Measurements from ENCODE around the gene VWDE.
"Not testable (repeated sequence)": the region's sequence is repeated elsewhere in the genome, so short reads cannot be mapped to it uniquely, and the experiment has no call there.

VWDE gene

GRCh38 chr7:12403287-12404181, at the start of gene VWDE:
Gene VWDE (minus strand): TSS chr7:12403865. CDS start chr7:12403716, 149 bp downstream.
- DNase-seq: peak; percentile 71

- DNase-seq: not testable (repeated sequence)
Measured at GRCh38 chr7:12453136-12453535, 49.5 kb upstream of the VWDE start.

GRCh38 chr7:12450615-12451014, 47.0 kb upstream of the VWDE start:
- DNase-seq: no peak

- no peak for DNase-seq
Measured at GRCh38 chr7:12444785-12445184, 41.1 kb upstream of the VWDE start.

GRCh38 chr7:12440229-12440628, 36.6 kb upstream of the VWDE start:
- DNase-seq: no peak

- no peak for DNase-seq
Measured at GRCh38 chr7:12436896-12437535, 33.4 kb upstream of the VWDE start.

- DNase-seq: no peak
Measured at GRCh38 chr7:12436126-12436525, 32.5 kb upstream of the VWDE start.

GRCh38 chr7:12434012-12434642, 30.5 kb upstream of the VWDE start:
- DNase-seq: no peak

GRCh38 chr7:12431886-12432556, 28.4 kb upstream of the VWDE start:
- peak; percentile 17 for DNase-seq

- DNase-seq: no peak
Measured at GRCh38 chr7:12425311-12425710, 21.6 kb upstream of the VWDE start.

GRCh38 chr7:12423997-12424745, 20.5 kb upstream of the VWDE start:
- DNase-seq: no peak

GRCh38 chr7:12423355-12423996, 19.8 kb upstream of the VWDE start:
- DNase-seq: no peak

GRCh38 chr7:12422554-12423320, 19.1 kb upstream of the VWDE start:
- no peak for DNase-seq

- DNase-seq: no peak
Measured at GRCh38 chr7:12418452-12418851, 14.8 kb upstream of the VWDE start.

GRCh38 chr7:12415072-12415471, 11.4 kb upstream of the VWDE start:
- DNase-seq: no peak

- DNase-seq: no peak
Measured at GRCh38 chr7:12412407-12412806, 8.7 kb upstream of the VWDE start.

- DNase-seq: no peak
Measured at GRCh38 chr7:12410523-12410922, 6.9 kb upstream of the VWDE start.

- no peak for DNase-seq
Measured at GRCh38 chr7:12409097-12409711, 5.5 kb upstream of the VWDE start.

- not testable (repeated sequence) for DNase-seq
Measured at GRCh38 chr7:12407652-12408051, 4.0 kb upstream of the VWDE start.

- no peak for DNase-seq
Measured at GRCh38 chr7:12402365-12402725, 1.3 kb downstream of the VWDE start.
